Gastrocnemius medialis (tissue), 4 donors: Measurements from ENCODE around the gene NKX1-2. TPM values are rescaled to one million over a fixed set of nuclear protein-coding genes. Genes with fewer than 3 reads are reported as not detected.

Experiments used
- ATAC-seq, 2 donors: fragments of 150-250 bp; one replicate each; pipeline ENCODE4 v1.9.1; 2016
- DNase-seq, 2 donors: peaks; one replicate each; pipeline ENCODE4 v3.0.0-alpha.2; 2019
- H3K27ac ChIP-seq, 4 donors: fragments of 200-600 bp; sonication (generic); 1 replicate in 1 of 4; 2 replicates in 3 of 4; pipeline ENCODE4 v1.5.1; 2016 to 2018; ENCODE audit warnings: mild to moderate bottlenecking in 2 of 4, moderate library complexity in 1 of 4
- H3K27me3 ChIP-seq, 3 donors: fragments of 200-600 bp; sonication (generic) in 2 of 3; 1 replicate in 1 of 3; 2 replicates in 2 of 3; pipeline versions ENCODE4 v1.5.1 to v1.6.0; 2016 to 2019; ENCODE audit warnings: mild to moderate bottlenecking in 1 of 3, moderate library complexity in 1 of 3
- H3K36me3 ChIP-seq, 2 donors: fragments of 200-600 bp; sonication (generic) in 1 of 2; one replicate each; pipeline ENCODE4 v1.5.1; 2017 to 2018
- H3K4me1 ChIP-seq, 2 donors: fragments of 200-600 bp; sonication (generic) in 1 of 2; one replicate each; pipeline ENCODE4 v1.5.1; 2016 to 2017; ENCODE audit warnings: mild to moderate bottlenecking in 2 of 2
- H3K4me3 ChIP-seq, 4 donors: fragments of 200-600 bp; sonication (generic) in 3 of 4; 1 replicate in 1 of 4; 2 replicates in 3 of 4; pipeline ENCODE4 v1.5.1; 2016 to 2019; ENCODE audit warnings: mild to moderate bottlenecking in 2 of 4
- H3K9me3 ChIP-seq, 3 donors: fragments of 200-600 bp; sonication (generic) in 2 of 3; 1 replicate in 1 of 3; 2 replicates in 2 of 3; pipeline ENCODE4 v1.5.1; 2016 to 2019
- CTCF ChIP-seq, 5 experiments: fragments of 450-650 bp in 3 of 5; fragments of 200-600 bp in 2 of 5; sonication (generic) in 2 of 5; IDR thresholded peaks in 4 of 5; conservative IDR thresholded peaks in 1 of 5; 1 replicate in 4 of 5; 2 replicates in 1 of 5; pipeline ENCODE4 v1.5.1; 2016 to 2019; ENCODE audit warnings: antibody characterized with exemption in 5 of 5, mild to moderate bottlenecking in 3 of 5, moderate library complexity in 3 of 5
- POLR2A ChIP-seq, 2 donors: fragments of 450-650 bp; IDR thresholded peaks; one replicate each; pipeline ENCODE4 v1.6.1; 2017; ENCODE audit warnings: antibody characterized with exemption in 2 of 2, mild to moderate bottlenecking in 2 of 2, moderate library complexity in 2 of 2
- in situ Hi-C, 4 donors: fragments of 200-750 bp; cut with MboI; loops; one replicate each; pipeline versions ENCODE4 v1.15.0 to v1.8.0; 2017; ENCODE audit warnings: low sequenced_read_pairs in 4 of 4
- intact Hi-C: fragments of 100-400 bp; cut with DNase I; formaldehyde crosslinking; loops from one replicate; pipeline ENCODE4 v1.15.1; 2023; ENCODE audit warnings: low total_unique reads
- total RNA-seq, 4 donors: library from RNA; depleted of rRNA; stranded (reverse); fragments of >200 nt; gene quantifications; one replicate each; pipeline versions ENCODE4 v1.1.0 to v1.2.3, GENCODE V29; 2016

The NKX1-2 gene
- total RNA-seq, 4 donors from 2014 or later = not detected

- no peak overlapping the region for H3K4me3 ChIP-seq
- no peak for TF ChIP-seq CTCF (IDR thresholded peaks at IDR 0.05 in 4 of 5, conservative IDR thresholded peaks at IDR 0.05 in 1 of 5)
- no peak for TF ChIP-seq POLR2A (IDR thresholded peaks at IDR 0.05)
- intact Hi-C loops (no loop called here), in situ Hi-C loops (no loop called here)
- H3K27ac ChIP-seq = no peak overlapping the region
- H3K9me3 ChIP-seq = peaks cover 0 to 5% (median 0%) of the 10 kb centered on the region in 3 donors
- DNase-seq (no peak), ATAC-seq (no peak)
- H3K4me1 ChIP-seq = no peaks in the 10 kb centered on the region
- no peaks in the 10 kb centered on the region for H3K27me3 ChIP-seq
- H3K36me3 ChIP-seq = no peaks in the 10 kb centered on the region
Measured at GRCh38 chr10:124484031-124484430, 34.2 kb upstream of the NKX1-2 start.

GRCh38 chr10:124482876-124483275 is 33.0 kb upstream of the NKX1-2 start:
- intact Hi-C loops = no loop called here
- H3K27me3 ChIP-seq = no peaks in the 10 kb centered on the region
- H3K4me1 ChIP-seq = no peaks in the 10 kb centered on the region
- peaks cover 0 to 5% (median 0%) of the 10 kb centered on the region in 3 donors for H3K9me3 ChIP-seq
- no peak overlapping the region for H3K4me3 ChIP-seq
- ATAC-seq (no peak), DNase-seq (no peak)
- H3K36me3 ChIP-seq = no peaks in the 10 kb centered on the region
- TF ChIP-seq CTCF (IDR thresholded peaks at IDR 0.05 in 4 of 5, conservative IDR thresholded peaks at IDR 0.05 in 1 of 5) = no peak
- no peak for TF ChIP-seq POLR2A (IDR thresholded peaks at IDR 0.05)
- in situ Hi-C loops = no loop called here
- no peak overlapping the region for H3K27ac ChIP-seq

- no peak for DNase-seq
- no peak for ATAC-seq
- in situ Hi-C loops = no loop called here
- TF ChIP-seq POLR2A (IDR thresholded peaks at IDR 0.05) (no peak), CTCF (IDR thresholded peaks at IDR 0.05 in 4 of 5, conservative IDR thresholded peaks at IDR 0.05 in 1 of 5) (no peak)
- no peaks in the 10 kb centered on the region for H3K4me1 ChIP-seq
- H3K27me3 ChIP-seq = no peaks in the 10 kb centered on the region
- peaks cover 0 to 5% (median 0%) of the 10 kb centered on the region in 3 donors for H3K9me3 ChIP-seq
- H3K4me3 ChIP-seq = no peak overlapping the region
- no peak overlapping the region for H3K27ac ChIP-seq
- intact Hi-C loops = no loop called here
- no peaks in the 10 kb centered on the region for H3K36me3 ChIP-seq
Measured at GRCh38 chr10:124482236-124482800, 32.5 kb upstream of the NKX1-2 start.

GRCh38 chr10:124481717-124482116 is 31.9 kb upstream of the NKX1-2 start:
- Histone ChIP-seq H3K9me3 (peaks cover 0 to 2% (median 0%) of the 10 kb centered on the region in 3 donors), H3K36me3 (no peaks in the 10 kb centered on the region), H3K4me1 (no peaks in the 10 kb centered on the region), H3K27ac (no peak overlapping the region), H3K4me3 (no peak overlapping the region), H3K27me3 (no peaks in the 10 kb centered on the region)
- intact Hi-C loops (no loop called here), in situ Hi-C loops (no loop called here)
- DNase-seq (no peak), ATAC-seq (no peak)
- TF ChIP-seq POLR2A (IDR thresholded peaks at IDR 0.05) (no peak), CTCF (IDR thresholded peaks at IDR 0.05 in 4 of 5, conservative IDR thresholded peaks at IDR 0.05 in 1 of 5) (no peak)

GRCh38 chr10:124480860-124481259 is 31.0 kb upstream of the NKX1-2 start:
- Histone ChIP-seq H3K4me1 (no peaks in the 10 kb centered on the region), H3K27me3 (no peaks in the 10 kb centered on the region), H3K27ac (no peak overlapping the region), H3K4me3 (no peak overlapping the region), H3K36me3 (no peaks in the 10 kb centered on the region), H3K9me3 (no peaks in the 10 kb centered on the region)
- TF ChIP-seq CTCF (IDR thresholded peaks at IDR 0.05 in 4 of 5, conservative IDR thresholded peaks at IDR 0.05 in 1 of 5) (no peak), POLR2A (IDR thresholded peaks at IDR 0.05) (no peak)
- in situ Hi-C loops (no loop called here), intact Hi-C loops (no loop called here)
- DNase-seq (no peak), ATAC-seq (no peak)
